ENCODE measurements around the gene ZFHX3. TPM values are rescaled to one million over a fixed set of nuclear protein-coding genes. Genes with fewer than 3 reads are reported as not detected.
"Not testable (repeated sequence)": the region's sequence is repeated elsewhere in the genome, so short reads cannot be mapped to it uniquely, and the experiment has no call there.

The ZFHX3 gene
- total and polyA plus RNA-seq, 3 donors from 2014 or later, result 3.3 to 19.9 (median 15.7) TPM

GRCh38 chr16:73091174-73091573 lies 43.2 kb upstream of the ZFHX3 start:
- no peak overlapping the region for H3K4me3 ChIP-seq
- no peak overlapping the region for H3K27ac ChIP-seq
- no peak for DNase-seq
- intact Hi-C loops (cut with DNase I; ENCODE audit: low total_unique reads), result no loop called here
- no peaks in the 10 kb centered on the region for H3K9me3 ChIP-seq
- 91 to 94% methylated on average over 8 of the region's 8 CpGs for WGBS, 2 donors
- H3K36me3 ChIP-seq (ENCODE audit: low read depth, missing control alignments), result no peaks in the 10 kb centered on the region
- TF ChIP-seq, protein P1, sequence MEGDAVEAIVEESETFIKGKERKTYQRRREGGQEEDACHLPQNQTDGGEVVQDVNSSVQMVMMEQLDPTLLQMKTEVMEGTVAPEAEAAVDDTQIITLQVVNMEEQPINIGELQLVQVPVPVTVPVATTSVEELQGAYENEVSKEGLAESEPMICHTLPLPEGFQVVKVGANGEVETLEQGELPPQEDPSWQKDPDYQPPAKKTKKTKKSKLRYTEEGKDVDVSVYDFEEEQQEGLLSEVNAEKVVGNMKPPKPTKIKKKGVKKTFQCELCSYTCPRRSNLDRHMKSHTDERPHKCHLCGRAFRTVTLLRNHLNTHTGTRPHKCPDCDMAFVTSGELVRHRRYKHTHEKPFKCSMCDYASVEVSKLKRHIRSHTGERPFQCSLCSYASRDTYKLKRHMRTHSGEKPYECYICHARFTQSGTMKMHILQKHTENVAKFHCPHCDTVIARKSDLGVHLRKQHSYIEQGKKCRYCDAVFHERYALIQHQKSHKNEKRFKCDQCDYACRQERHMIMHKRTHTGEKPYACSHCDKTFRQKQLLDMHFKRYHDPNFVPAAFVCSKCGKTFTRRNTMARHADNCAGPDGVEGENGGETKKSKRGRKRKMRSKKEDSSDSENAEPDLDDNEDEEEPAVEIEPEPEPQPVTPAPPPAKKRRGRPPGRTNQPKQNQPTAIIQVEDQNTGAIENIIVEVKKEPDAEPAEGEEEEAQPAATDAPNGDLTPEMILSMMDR (IDR thresholded peaks at IDR 0.05), result no peak
- no peak for TF ChIP-seq POLR2A (IDR thresholded peaks at IDR 0.05)
- H3K27me3 ChIP-seq, result no peaks in the 10 kb centered on the region
- peaks cover 7% of the 10 kb centered on the region for H3K4me1 ChIP-seq

- WGBS, 2 donors, result 90 to 96% methylated on average over 3 of the region's 3 CpGs
- no peaks in the 10 kb centered on the region for H3K27me3 ChIP-seq
Observed at GRCh38 chr16:73089420-73089819, 41.5 kb upstream of the ZFHX3 start.

GRCh38 chr16:73086108-73086507 lies 38.2 kb upstream of the ZFHX3 start:
- Histone ChIP-seq H3K4me1 (no peaks in the 10 kb centered on the region), H3K36me3 (ENCODE audit: low read depth, missing control alignments) (no peaks in the 10 kb centered on the region), H3K27ac (no peak overlapping the region), H3K27me3 (no peaks in the 10 kb centered on the region), H3K4me3 (no peak overlapping the region), H3K9me3 (no peaks in the 10 kb centered on the region)
- no peak for TF ChIP-seq POLR2A (IDR thresholded peaks at IDR 0.05)
- TF ChIP-seq, protein P1 (IDR thresholded peaks at IDR 0.05), result no peak
- WGBS, 2 donors, result 75 to 77% methylated on average over 4 of the region's 4 CpGs
- intact Hi-C loops (cut with DNase I; ENCODE audit: low total_unique reads), result no loop called here
- no peak for DNase-seq

More at GRCh38 chr16:73089420-73089819, 41.5 kb upstream of the ZFHX3 start:
- no peak for DNase-seq
- Histone ChIP-seq H3K9me3 (no peaks in the 10 kb centered on the region), H3K36me3 (ENCODE audit: low read depth, missing control alignments) (no peaks in the 10 kb centered on the region), H3K4me3 (no peak overlapping the region), H3K4me1 (no peaks in the 10 kb centered on the region), H3K27ac (no peak overlapping the region)
- no peak for TF ChIP-seq POLR2A (IDR thresholded peaks at IDR 0.05)
- TF ChIP-seq, protein P1 (IDR thresholded peaks at IDR 0.05), result no peak
- intact Hi-C loops (cut with DNase I; ENCODE audit: low total_unique reads), result no loop called here

DNA sequence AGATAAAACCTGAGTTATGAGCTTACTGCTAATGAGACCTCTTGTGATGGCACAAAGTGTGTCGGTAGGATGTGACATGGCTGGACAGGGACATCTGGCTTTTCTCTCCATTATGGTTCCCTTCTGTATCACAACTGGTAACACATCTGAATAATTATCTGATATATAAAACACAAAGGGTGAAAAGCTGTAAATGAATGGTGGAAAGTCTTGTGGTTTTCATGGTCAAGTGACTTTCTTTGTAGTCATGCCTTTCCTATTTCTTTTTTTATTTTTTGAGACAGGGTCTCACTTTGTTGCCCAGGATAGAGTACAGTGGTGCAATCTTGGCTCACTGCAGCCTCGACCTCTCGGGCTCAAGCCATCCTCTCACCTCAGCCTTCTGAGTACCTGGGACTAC lies 35.3 kb upstream of the ZFHX3 start:
- intact Hi-C loops (cut with DNase I; ENCODE audit: low total_unique reads), result no loop called here
- no peak for TF ChIP-seq POLR2A (IDR thresholded peaks at IDR 0.05)
- TF ChIP-seq, protein P1 (IDR thresholded peaks at IDR 0.05), result no peak
- Histone ChIP-seq H3K4me3 (no peak overlapping the region), H3K4me1 (no peaks in the 10 kb centered on the region), H3K36me3 (ENCODE audit: low read depth, missing control alignments) (no peaks in the 10 kb centered on the region), H3K9me3 (no peaks in the 10 kb centered on the region), H3K27me3 (no peaks in the 10 kb centered on the region), H3K27ac (no peak overlapping the region)
- DNase-seq, result no peak
- 89 to 94% methylated on average over 3 of the region's 3 CpGs for WGBS, 2 donors

DNA sequence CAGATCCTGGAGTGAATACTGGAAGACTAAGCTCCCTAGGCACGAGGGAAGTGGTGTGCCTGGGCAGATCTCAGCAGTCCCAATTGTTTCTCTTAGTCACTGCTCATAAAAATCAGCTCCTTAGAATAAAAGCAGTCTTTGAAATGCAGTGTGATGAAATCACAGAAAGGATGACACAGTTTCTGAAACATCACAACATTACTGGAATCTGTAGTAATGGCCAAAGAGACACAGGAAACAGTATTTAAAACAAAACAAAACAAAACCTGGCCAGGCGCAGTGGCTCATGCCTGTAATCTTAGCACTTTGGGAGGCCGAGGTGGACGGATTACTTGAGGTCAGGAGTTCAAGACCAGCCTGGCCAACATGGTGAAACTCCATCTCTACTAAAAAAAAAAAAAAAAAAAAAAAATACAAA lies 34.7 kb upstream of the ZFHX3 start:
- 72 to 73% methylated on average over 4 of the region's 4 CpGs for WGBS, 2 donors

More for the DNA sequence above, 34.7 kb upstream of the ZFHX3 start:
- H3K27ac ChIP-seq; DNase-seq; H3K36me3 ChIP-seq (ENCODE audit: low read depth, missing control alignments); H3K9me3 ChIP-seq; H3K27me3 ChIP-seq; H3K4me3 ChIP-seq; intact Hi-C loops (cut with DNase I; ENCODE audit: low total_unique reads); H3K4me1 ChIP-seq: not testable (repeated sequence)

Data from testis (tissue), 3 donors.